Epithelial cell of esophagus (primary cell): ENCODE results near the gene NUP205.

Experiments
- DNase-seq: peaks from one replicate; pipeline ENCODE4 v3.0.0; 2010; ENCODE audit warnings: low read depth
- H3K4me3 ChIP-seq: 2 replicates; pipeline ENCODE4 v1.5.1; 2011; ENCODE audit warnings: mild to moderate bottlenecking, low read length, control low read depth
- TF ChIP-seq, protein P1 (sequence below): IDR thresholded peaks from 2 replicates; pipeline ENCODE4 v1.5.1; 2011; ENCODE audit warnings: low read depth, mild to moderate bottlenecking, low read length, control low read depth, inconsistent platforms; ENCODE audit not compliant: insufficient read depth; ENCODE audit errors: missing control alignments

Gene NUP205

DNA sequence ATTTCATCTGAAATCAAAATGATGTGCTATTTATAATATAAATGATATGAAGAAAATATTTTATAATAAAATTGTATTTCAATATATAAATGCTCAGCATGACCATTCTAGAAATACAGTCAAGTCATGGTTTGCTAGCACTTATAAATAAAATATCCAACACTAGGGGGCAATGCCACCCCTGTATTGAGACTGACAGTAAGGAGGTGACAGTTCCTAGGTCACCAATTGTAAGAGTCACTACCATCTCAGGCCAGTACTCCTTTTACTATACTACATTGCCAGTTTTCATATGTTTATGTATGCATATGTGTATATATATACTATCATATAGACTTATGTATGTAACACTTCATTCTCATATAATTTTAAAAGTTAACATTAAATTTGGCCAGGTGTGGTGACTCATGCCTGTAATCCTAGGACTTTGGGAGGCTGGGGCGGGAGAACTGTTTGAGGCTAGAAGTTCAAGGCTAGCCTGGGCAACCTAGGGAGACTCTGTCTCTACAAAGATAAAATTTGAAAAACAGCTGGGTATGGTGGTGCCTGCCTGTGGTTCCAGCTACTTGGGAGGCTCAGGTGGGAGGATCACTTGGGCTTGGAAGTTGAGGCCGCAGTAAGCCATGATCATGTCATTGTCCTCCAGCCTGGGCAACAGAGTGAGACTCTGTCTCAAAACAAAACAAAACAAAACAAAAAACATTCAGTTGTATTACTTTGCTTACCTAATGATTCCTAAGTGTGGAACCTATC, 45.4 kb upstream of the NUP205 start:
- DNase-seq = peak; percentile 82
- H3K4me3 ChIP-seq = no peak overlapping the region
- TF ChIP-seq, protein P1, sequence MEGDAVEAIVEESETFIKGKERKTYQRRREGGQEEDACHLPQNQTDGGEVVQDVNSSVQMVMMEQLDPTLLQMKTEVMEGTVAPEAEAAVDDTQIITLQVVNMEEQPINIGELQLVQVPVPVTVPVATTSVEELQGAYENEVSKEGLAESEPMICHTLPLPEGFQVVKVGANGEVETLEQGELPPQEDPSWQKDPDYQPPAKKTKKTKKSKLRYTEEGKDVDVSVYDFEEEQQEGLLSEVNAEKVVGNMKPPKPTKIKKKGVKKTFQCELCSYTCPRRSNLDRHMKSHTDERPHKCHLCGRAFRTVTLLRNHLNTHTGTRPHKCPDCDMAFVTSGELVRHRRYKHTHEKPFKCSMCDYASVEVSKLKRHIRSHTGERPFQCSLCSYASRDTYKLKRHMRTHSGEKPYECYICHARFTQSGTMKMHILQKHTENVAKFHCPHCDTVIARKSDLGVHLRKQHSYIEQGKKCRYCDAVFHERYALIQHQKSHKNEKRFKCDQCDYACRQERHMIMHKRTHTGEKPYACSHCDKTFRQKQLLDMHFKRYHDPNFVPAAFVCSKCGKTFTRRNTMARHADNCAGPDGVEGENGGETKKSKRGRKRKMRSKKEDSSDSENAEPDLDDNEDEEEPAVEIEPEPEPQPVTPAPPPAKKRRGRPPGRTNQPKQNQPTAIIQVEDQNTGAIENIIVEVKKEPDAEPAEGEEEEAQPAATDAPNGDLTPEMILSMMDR = peak; percentile 55

DNA sequence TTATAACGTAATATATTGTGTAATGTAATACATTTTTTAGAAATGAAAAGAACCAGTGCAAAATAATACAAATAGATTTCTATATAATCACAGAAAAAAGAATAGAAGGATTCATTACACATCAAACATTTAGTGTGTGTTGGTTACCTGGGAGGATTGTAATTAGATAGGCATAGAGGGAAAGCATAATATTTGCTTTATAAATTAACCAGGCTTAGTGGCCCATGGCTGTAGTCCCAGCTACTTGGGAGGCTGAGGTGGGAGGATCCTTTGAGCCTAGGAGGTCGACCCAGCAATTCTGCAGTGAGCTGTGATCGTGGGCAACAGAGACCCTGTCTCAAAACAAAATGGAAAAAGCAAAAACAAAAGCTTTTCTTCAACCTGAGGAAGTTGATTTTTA, 42.9 kb upstream of the NUP205 start:
- TF ChIP-seq, protein P1 = no peak
- DNase-seq = no peak
- no peak overlapping the region for H3K4me3 ChIP-seq

DNA sequence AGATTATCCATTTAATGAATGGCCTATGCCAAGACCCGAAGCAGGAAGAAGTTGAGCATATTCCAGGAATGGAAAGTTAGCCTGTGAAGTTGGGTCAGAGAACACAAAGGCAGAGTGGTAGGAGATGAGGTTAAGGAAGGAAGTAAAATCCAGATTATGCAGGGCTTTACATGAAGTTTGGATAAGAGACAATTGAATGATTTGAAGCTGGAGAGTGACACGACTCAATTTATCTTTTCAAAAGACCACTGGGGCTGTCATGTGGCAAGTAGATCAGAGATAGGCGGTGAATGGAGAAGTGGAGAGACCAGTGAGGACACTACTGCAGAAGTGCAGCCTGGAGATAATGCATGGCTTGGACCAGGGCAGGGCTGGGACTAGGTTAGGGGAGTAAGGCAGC, 40.7 kb upstream of the NUP205 start:
- DNase-seq = no peak
- TF ChIP-seq, protein P1 = no peak
- H3K4me3 ChIP-seq = no peak overlapping the region

DNA sequence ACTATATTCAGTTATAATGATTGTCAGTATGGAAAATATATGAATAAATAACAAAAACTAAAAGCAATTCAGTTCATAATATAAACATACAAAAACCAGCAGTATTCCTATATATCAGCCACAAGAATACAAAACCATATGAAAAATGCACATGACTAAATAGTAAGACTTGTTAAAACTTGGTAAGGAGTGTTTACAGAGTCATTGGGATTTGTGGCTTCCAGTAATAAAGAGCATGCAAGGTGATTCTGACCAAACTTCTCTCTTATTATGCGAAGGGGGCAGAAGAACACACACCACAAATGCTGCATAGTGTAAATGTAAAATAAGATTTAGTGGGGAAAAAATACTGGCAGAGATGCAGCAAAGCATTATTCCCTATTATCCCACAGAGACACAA, 39.0 kb upstream of the NUP205 start:
- TF ChIP-seq, protein P1 = no peak
- H3K4me3 ChIP-seq = no peak overlapping the region
- peak; percentile 31 for DNase-seq

DNA sequence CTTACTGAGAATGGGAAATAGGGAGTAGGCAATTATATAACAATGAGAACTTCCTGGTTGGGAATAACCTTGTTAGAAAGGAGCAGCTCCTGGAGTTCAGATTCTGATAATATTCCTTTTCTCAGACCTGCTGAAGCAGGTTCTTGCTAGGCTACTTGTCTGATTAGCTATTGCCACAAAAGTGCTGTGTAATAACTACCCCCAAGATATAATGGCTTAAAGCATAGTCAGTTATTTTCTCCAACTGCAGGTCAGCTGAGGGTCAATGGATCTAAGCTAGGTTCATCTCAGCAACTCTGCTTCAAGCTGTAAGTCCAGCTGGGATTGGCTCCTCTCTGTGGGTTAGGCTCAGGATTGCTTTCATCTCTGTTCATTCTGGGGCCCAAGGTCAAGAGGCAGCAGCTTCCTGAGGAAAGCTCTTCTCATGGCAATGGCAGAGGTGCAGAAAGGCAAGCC, 38.5 kb upstream of the NUP205 start:
- DNase-seq = no peak
- no peak overlapping the region for H3K4me3 ChIP-seq
- TF ChIP-seq, protein P1 = no peak

DNA sequence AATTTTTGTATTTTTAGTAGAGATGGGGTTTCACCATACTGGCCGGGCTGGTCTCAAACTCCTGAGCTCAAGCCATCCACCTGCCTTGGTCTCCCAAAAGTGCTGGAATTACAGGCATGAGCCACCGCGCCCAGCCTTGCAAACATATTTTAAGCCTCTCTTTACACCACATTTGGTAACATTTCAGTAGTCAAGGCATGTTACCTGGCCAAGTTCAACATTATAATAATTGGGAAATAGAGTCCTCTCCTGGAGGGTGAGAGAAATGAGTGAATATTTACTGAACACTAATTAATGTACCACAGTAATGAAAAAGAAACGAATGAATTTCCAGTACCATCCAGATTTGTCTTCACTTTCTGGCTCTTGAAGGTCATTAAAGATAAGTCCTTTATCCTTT, 37.8 kb upstream of the NUP205 start:
- no peak overlapping the region for H3K4me3 ChIP-seq
- TF ChIP-seq, protein P1 = no peak
- no peak for DNase-seq

DNA sequence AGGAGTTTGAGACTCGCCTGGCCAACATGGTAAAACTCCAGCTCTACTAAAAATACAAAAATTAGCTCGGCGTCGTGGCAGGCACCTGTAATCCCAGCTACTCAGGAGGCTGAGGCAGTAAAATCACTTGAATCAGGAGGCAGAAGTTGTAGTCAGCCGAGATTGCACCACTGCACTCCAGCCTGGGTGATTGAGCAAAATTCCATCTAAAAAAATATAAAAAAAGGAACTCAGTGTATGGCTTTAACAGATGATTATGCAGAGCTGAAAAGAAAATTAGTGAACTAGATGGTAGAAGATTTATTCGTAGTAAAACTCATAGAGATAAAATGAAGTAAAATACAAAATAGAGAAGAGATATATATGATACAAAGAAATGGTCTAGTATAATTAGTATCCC, 35.2 kb upstream of the NUP205 start:
- TF ChIP-seq, protein P1 = no peak
- no peak overlapping the region for H3K4me3 ChIP-seq
- DNase-seq = no peak
